Endothelial cell of umbilical vein (primary cell): ENCODE results near the gene SLC2A14. TPM values are rescaled to one million over a fixed set of nuclear protein-coding genes. Genes with fewer than 3 reads are reported as not detected.
A peak's percentile ranks its signal among the peaks of the same experiment; 100 is the strongest.
"Not testable (repeated sequence)": the region's sequence is repeated elsewhere in the genome, so short reads cannot be mapped to it uniquely, and the experiment has no call there.

Experiments used
- Bru-seq: library from RNA; stranded (reverse); fragments of 400-500 nt; gene quantifications from one replicate; lab custom pipeline; 2021; lab: Mats Ljungman, UMichigan
- BruChase-seq, 2 experiments: library from RNA; stranded (reverse); fragments of 400-500 nt; gene quantifications; one replicate each; lab custom pipeline; 2021; lab: Mats Ljungman, UMichigan
- BruUV-seq: library from RNA; stranded (reverse); fragments of 400-500 nt; replicated peaks from 2 replicates; lab custom pipeline; 2021; lab: Mats Ljungman, UMichigan
- CTCF ChIA-PET: fragments of 300-600, 350-600 bp; sonication (Branson Sonifier 250); formaldehyde crosslinking; loops from one replicate; lab custom pipeline; 2021; ENCODE audit warnings: antibody characterized with exemption, inconsistent platforms; lab: Charles Lee
- POLR2A ChIA-PET: fragments of 300-600, 350-600 bp; sonication (Branson Sonifier 250); formaldehyde crosslinking; loops from one replicate; lab custom pipeline; 2021; ENCODE audit warnings: antibody characterized with exemption, inconsistent platforms; lab: Charles Lee
- DNase-seq: peaks from one replicate; pipeline ENCODE4 v3.0.0-alpha.2; 2011; ENCODE audit warnings: low read depth, low spot score
- FAIRE-seq: peaks from 2 replicates; lab custom pipeline; 2011; peaks lifted over from hg19 to GRCh38; lab: Jason Lieb, UNC
- H2AFZ ChIP-seq: 2 replicates; pipeline ENCODE4 v1.6.0; 2012; ENCODE audit warnings: low read depth, low read length, control low read depth, inconsistent platforms
- H3K27ac ChIP-seq: 2 replicates; pipeline ENCODE4 v1.5.1; 2011; ENCODE audit warnings: low read depth, mild to moderate bottlenecking, control low read depth, low read length, moderate library complexity; ENCODE audit not compliant: insufficient read depth
- H3K27me3 ChIP-seq, 2 experiments: 2 replicates each; pipeline versions ENCODE4 v1.6.0 to v1.6.1; 2011; ENCODE audit warnings: low read length in 2 of 2, mixed read lengths in 1 of 2; ENCODE audit not compliant: control insufficient read depth in 2 of 2, insufficient read depth in 2 of 2
- H3K36me3 ChIP-seq, 2 experiments: 2 replicates in 1 of 2; 3 replicates in 1 of 2; pipeline ENCODE4 v1.5.1; 2011; ENCODE audit warnings: low read length in 2 of 2, mild to moderate bottlenecking in 1 of 2, moderate library complexity in 1 of 2; ENCODE audit not compliant: control insufficient read depth in 2 of 2, insufficient read depth in 2 of 2; ENCODE audit errors: extremely low read depth in 1 of 2
- H3K4me1 ChIP-seq: 3 replicates; pipeline ENCODE4 v1.5.1; 2011; ENCODE audit warnings: mild to moderate bottlenecking, low read length; ENCODE audit not compliant: control insufficient read depth, insufficient read depth; ENCODE audit errors: extremely low read depth
- H3K4me2 ChIP-seq: 2 replicates; pipeline ENCODE4 v1.6.1; 2011; ENCODE audit warnings: low read length, control low read depth, mixed read lengths; ENCODE audit not compliant: insufficient read depth
- H3K4me3 ChIP-seq, 3 experiments: fragments of 200-600 bp in 1 of 3; sonication (generic), shearing (Covaris generic) in 1 of 3; replicated peaks in 1 of 3; 2 replicates each; pipeline ENCODE4 v1.5.1; 2011 to 2016; ENCODE audit warnings: control low read depth in 3 of 3, low read length in 3 of 3, mild to moderate bottlenecking in 2 of 3, inconsistent platforms in 1 of 3, low read depth in 1 of 3, moderate library complexity in 1 of 3; ENCODE audit not compliant: insufficient read depth in 1 of 3
- H3K79me2 ChIP-seq: 2 replicates; pipeline ENCODE4 v1.6.0; 2012; ENCODE audit warnings: low read length, inconsistent platforms; ENCODE audit not compliant: control insufficient read depth, insufficient read depth
- H3K9ac ChIP-seq: replicated peaks from 2 replicates; pipeline ENCODE3; 2011; ENCODE audit warnings: low read length, control low read depth; ENCODE audit not compliant: insufficient read depth; ENCODE audit errors: extremely low read depth
- H3K9me1 ChIP-seq: replicated peaks from 3 replicates; pipeline ENCODE4 v1.6.0; 2011; ENCODE audit warnings: mild to moderate bottlenecking, low read length; ENCODE audit not compliant: control insufficient read depth, insufficient read depth; ENCODE audit errors: extremely low read depth
- H3K9me3 ChIP-seq: replicated peaks from 2 replicates; pipeline ENCODE4 v1.5.1; 2012; ENCODE audit warnings: low read length, inconsistent platforms; ENCODE audit not compliant: control insufficient read depth, insufficient read depth
- H4K20me1 ChIP-seq: replicated peaks from 2 replicates; pipeline ENCODE3; 2011; ENCODE audit warnings: mild to moderate bottlenecking, low read length; ENCODE audit not compliant: control insufficient read depth, insufficient read depth; ENCODE audit errors: extremely low read depth
- EZH2 ChIP-seq: IDR thresholded peaks from 2 replicates; pipeline ENCODE4 v1.6.1; 2012; ENCODE audit warnings: borderline replicate concordance, low read depth, mild to moderate bottlenecking, moderate library complexity, low read length, inconsistent platforms; ENCODE audit not compliant: severe bottlenecking
- FOS ChIP-seq: IDR thresholded peaks from 2 replicates; pipeline ENCODE4 v1.6.1; 2011; ENCODE audit warnings: mild to moderate bottlenecking, low read length, moderate library complexity, borderline replicate concordance; ENCODE audit not compliant: insufficient read depth
- GATA2 ChIP-seq: IDR thresholded peaks from 2 replicates; pipeline ENCODE4 v1.7.0; 2011; ENCODE audit warnings: low read depth, mild to moderate bottlenecking, moderate library complexity, mixed read lengths, low read length; ENCODE audit not compliant: insufficient read length, insufficient read depth
- dilution Hi-C: fragments of 300-500 bp; cut with MboI; formaldehyde crosslinking; loops from one replicate; pipeline ENCODE4 v1.15.0; 2019; ENCODE audit warnings: low sequenced_read_pairs; ENCODE audit not compliant: extremely low pct_ligation_motif_present
- intact Hi-C: fragments of 100-400 bp; cut with micrococcal nuclease; formaldehyde crosslinking; loops from one replicate; pipeline ENCODE4 v1.10.0; 2022
- long read RNA-seq: library from polyadenylated mRNA; stranded (forward); transcript quantifications from one replicate; pipeline ENCODE4 v2.0.0, GENCODE V29; 2021
- polyA minus RNA-seq, 3 experiments: library from RNA; depleted of rRNA, polyadenylated mRNA; stranded (reverse); fragments of >200 nt; gene quantifications; 1 replicate in 1 of 3; 2 replicates in 2 of 3; pipeline ENCODE4 v1.2.3, GENCODE V29; 2011
- polyA plus RNA-seq, 4 experiments: library from polyadenylated mRNA; depleted of rRNA in 3 of 4; stranded (reverse) in 3 of 4; unstranded in 1 of 4; fragments of >200 nt; gene quantifications; 2 replicates each; pipeline versions ENCODE4 v1.2.1 to v1.2.3, GENCODE V29; 2011 to 2012; ENCODE audit warnings: missing spikeins in 1 of 4
- total RNA-seq: library from RNA; stranded (reverse); gene quantifications from 2 replicates; pipeline ENCODE4 v1.2.3, GENCODE V29; 2021
- TF ChIP-seq, protein P1 (sequence below), 2 donors: IDR thresholded peaks; 1 replicate in 1 of 2; 2 replicates in 1 of 2; pipeline ENCODE4 v1.5.1; 2011; ENCODE audit warnings: low read length in 2 of 2, mild to moderate bottlenecking in 2 of 2, moderate library complexity in 2 of 2, control low read depth in 1 of 2, inconsistent platforms in 1 of 2, low read depth in 1 of 2; ENCODE audit not compliant: insufficient read depth in 1 of 2; ENCODE audit errors: extremely low read depth in 1 of 2

Gene SLC2A14
- total RNA-seq, result 1.5 TPM in 1 of 2 replicates, not detected in the other
- not detected in 2 replicates for polyA plus RNA-seq
- not detected in 2 replicates for polyA plus RNA-seq (2011; cell fraction: cytosol; rRNA removed)
- not detected in 2 replicates for polyA plus RNA-seq (2011; cell fraction: nucleus; rRNA removed)
- polyA plus RNA-seq (2012), result 0.24 and 0.90 TPM in 2 replicates
- polyA minus RNA-seq, result not detected in 2 replicates
- not detected for polyA minus RNA-seq (2011; cell fraction: cytosol; rRNA and poly(A)+ RNA removed)
- not detected in 2 replicates for polyA minus RNA-seq (2011; cell fraction: nucleus; rRNA and poly(A)+ RNA removed)
- Bru-seq, nascent RNA, result percentile 3 among the genes with signal in this experiment
- not detected for BruChase-seq, experiment 1, labeled RNA remaining after a 6-hour chase
- percentile 5 among the genes with signal in this experiment for BruChase-seq, experiment 2, labeled RNA remaining after a 2-hour chase
- long read RNA-seq, result 0 reads

DNA sequence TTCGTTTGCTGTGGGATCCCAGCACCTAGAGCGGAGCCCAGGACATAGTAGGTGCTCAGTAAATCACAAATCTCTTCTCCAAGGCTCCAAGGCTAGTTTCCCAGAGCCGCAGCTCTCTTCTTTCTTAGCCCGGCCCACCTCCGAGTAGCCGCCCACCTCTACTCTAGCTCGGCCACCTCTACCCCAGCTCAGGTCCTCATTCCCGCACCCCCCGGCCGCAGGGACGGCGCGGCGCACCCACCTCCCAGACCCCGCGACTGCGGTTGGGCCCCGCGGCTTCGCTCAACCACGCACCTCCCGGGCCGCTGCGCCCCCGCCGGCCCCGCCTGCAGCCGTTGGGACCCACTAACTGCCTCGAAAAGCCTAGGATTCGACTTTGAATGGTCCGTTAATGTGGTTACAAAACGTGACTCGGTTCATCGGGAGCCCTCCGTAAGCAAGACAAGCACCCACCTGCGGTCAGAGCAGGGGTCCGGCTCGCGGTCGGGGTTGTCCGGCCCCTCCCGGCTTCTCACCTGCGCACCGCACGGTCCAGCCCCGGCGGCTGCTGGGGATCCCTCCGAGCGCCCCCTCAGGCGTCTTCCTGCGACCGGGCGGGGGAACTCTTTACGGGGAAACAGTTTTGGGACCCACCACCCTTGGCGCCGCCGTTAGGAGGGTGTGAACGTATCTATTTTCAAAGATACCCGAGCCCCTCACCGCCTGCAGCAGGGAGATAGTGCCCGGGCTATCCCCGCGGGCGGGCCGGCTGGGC is at the start of gene SLC2A14:
SLC2A14 (minus strand) TSS at position 350 of the 754 bp plus-strand sequence. CDS start 3,035 bp downstream, outside the sequence.
- Histone ChIP-seq H3K27ac (no peak within 1 kb of the TSS), H3K4me3 (no peak within 1 kb of the TSS), H3K9me3 (no peaks in the 10 kb centered on the region), H3K9me1 (no peaks in the 10 kb centered on the region), H3K4me1 (no peaks in the 10 kb centered on the region), H2AFZ (no peak within 1 kb of the TSS), H3K79me2 (no peaks in the 10 kb centered on the region), H4K20me1 (no peaks in the 10 kb centered on the region), H3K36me3 (no peaks in the 10 kb centered on the region), H3K4me2 (no peak within 1 kb of the TSS), H3K27me3 (peaks cover 34 to 41% of the 10 kb centered on the region in 2 experiments), H3K9ac (no peak within 1 kb of the TSS)
- intact Hi-C loops (no loop called here), dilution Hi-C loops (no loop called here)
- ChIA-PET POLR2A (no interaction called here), CTCF (no interaction called here)
- no TSS peak for BruUV-seq
- no peak for FAIRE-seq
- no peak for TF ChIP-seq FOS
- no peak for TF ChIP-seq GATA2
- TF ChIP-seq, protein P1, sequence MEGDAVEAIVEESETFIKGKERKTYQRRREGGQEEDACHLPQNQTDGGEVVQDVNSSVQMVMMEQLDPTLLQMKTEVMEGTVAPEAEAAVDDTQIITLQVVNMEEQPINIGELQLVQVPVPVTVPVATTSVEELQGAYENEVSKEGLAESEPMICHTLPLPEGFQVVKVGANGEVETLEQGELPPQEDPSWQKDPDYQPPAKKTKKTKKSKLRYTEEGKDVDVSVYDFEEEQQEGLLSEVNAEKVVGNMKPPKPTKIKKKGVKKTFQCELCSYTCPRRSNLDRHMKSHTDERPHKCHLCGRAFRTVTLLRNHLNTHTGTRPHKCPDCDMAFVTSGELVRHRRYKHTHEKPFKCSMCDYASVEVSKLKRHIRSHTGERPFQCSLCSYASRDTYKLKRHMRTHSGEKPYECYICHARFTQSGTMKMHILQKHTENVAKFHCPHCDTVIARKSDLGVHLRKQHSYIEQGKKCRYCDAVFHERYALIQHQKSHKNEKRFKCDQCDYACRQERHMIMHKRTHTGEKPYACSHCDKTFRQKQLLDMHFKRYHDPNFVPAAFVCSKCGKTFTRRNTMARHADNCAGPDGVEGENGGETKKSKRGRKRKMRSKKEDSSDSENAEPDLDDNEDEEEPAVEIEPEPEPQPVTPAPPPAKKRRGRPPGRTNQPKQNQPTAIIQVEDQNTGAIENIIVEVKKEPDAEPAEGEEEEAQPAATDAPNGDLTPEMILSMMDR (IDR thresholded peaks at IDR 0.05; ENCODE audit: extremely low read depth in 1 of 2, insufficient read depth in 1 of 2, low read depth in 1 of 2, low read length in 2 of 2), result no peak
- peak; percentile 90 for TF ChIP-seq EZH2
- DNase-seq, result no peak

DNA sequence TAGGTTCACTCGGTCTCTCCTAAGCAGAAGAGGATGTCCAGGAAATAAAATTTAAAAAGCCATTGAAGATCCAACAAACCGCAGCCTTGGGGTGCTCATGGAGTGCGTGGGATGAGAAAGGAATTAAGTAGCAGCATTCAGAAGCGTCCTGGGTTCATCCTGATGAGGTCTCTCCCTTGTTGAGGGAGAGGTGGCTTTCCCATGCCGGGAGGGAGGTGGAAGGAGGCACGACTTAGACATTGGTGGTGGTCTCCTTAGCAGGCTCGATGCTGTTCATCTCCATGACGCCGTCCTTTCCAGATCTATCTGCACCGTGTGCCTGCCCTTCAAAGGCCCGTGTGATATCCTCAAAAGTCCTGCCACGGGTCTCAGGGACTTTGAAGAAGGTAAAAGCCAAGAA is 48.5 kb upstream of the SLC2A14 start:
- H3K4me3 ChIP-seq, H3K4me1 ChIP-seq, H2AFZ ChIP-seq, FAIRE-seq, H3K27ac ChIP-seq, H3K9ac ChIP-seq, H3K9me1 ChIP-seq, H3K79me2 ChIP-seq, POLR2A ChIA-PET, DNase-seq, BruUV-seq, H3K27me3 ChIP-seq, H4K20me1 ChIP-seq, intact Hi-C loops, H3K9me3 ChIP-seq, dilution Hi-C loops, H3K4me2 ChIP-seq: not testable (repeated sequence)
- CTCF ChIA-PET, result interaction anchor here (3.8 kb wide), 1 partner anchor 12 kb away, joined by 20 read pairs; no protein-coding TSS in a partner anchor
- peaks cover 5 to 14% of the 10 kb centered on the region in 2 experiments for H3K36me3 ChIP-seq

DNA sequence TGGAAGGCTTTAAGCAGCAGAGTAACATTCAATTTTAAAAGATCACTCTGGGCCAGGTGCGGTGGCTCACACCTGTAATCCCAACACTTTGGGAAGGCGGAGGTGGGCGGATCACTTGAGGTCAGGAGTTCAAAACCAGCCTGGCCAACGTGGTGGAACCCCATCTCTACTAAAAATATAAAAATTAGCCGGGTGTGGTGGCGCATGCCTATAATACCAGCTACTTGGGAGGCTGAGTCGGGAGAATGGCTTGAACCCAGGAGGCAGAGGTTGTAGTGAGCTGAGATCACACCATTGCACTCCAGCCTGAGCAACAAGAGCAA is 45.5 kb upstream of the SLC2A14 start:
- BruUV-seq, dilution Hi-C loops, FAIRE-seq, H3K9me1 ChIP-seq, H2AFZ ChIP-seq, H3K79me2 ChIP-seq, H4K20me1 ChIP-seq, H3K4me3 ChIP-seq, H3K9ac ChIP-seq, H3K9me3 ChIP-seq, POLR2A ChIA-PET, H3K27ac ChIP-seq, DNase-seq, intact Hi-C loops, H3K27me3 ChIP-seq, H3K4me2 ChIP-seq, H3K4me1 ChIP-seq: not testable (repeated sequence)
- CTCF ChIA-PET, result interaction anchor here (0.7 to 3.2 kb wide), 6 partner anchors 10 to 993 kb away, joined by 3 to 13 read pairs (median 5); no protein-coding TSS in a partner anchor
- H3K36me3 ChIP-seq, result peaks cover 5 to 11% of the 10 kb centered on the region in 2 experiments
